Left cardiac atrium (tissue), 4 donors: ENCODE measurements around the gene STBD1. TPM values are rescaled to one million over a fixed set of nuclear protein-coding genes. Genes with fewer than 3 reads are reported as not detected.
A peak's percentile ranks its signal among the peaks of the same experiment; 100 is the strongest.

ENCODE experiments used
- ATAC-seq, 2 donors: fragments of 200-7000 bp; cut with Tn5 transposase; one replicate each; pipeline ENCODE4 v1.9.1; 2020; ENCODE audit warnings: mild to moderate bottlenecking in 2 of 2, moderate library complexity in 2 of 2
- DNase-seq: peaks from one replicate; pipeline ENCODE4 v3.0.0-alpha.2; 2020
- intact Hi-C, 2 donors: fragments of 100-400 bp; cut with DNase I; formaldehyde crosslinking; loops; one replicate each; pipeline versions ENCODE4 v1.14.1 to v1.15.1; 2022 to 2023
- long read RNA-seq: library from polyadenylated mRNA; unstranded; transcript quantifications from one replicate; pipeline ENCODE4 v2.0.0, GENCODE V29; 2021
- total RNA-seq, 2 donors: library from RNA; stranded (reverse); fragmentation: NEBNext Ultra II Directional; extraction: Animal tissue kit (Norgen Biotek cat#: 25700); gene quantifications; one replicate each; pipeline ENCODE4 v1.2.1, GENCODE V29; 2021
- donor health status: DM: no; HTN: yes; CAD: no.
- donor health status: DM: no; HTN: yes; CAD: no; lungs with severe emphysema.
- donor health status: DM: yes; HTN: yes; CAD: no.
- donor health status: Dilated cardiomyopathy.

STBD1 gene
- total RNA-seq = 10 to 100 TPM; 27.2 to 36.7 TPM
- long read RNA-seq, transcript STBD1-201 (2 exons, 3,420 nt) = major isoform, 217 of 225 reads
- long read RNA-seq, partial matches to known transcripts = 0 of 225 reads
- long read RNA-seq, other reads (novel, unspliced or antisense) = 8 of 225 reads

DNA sequence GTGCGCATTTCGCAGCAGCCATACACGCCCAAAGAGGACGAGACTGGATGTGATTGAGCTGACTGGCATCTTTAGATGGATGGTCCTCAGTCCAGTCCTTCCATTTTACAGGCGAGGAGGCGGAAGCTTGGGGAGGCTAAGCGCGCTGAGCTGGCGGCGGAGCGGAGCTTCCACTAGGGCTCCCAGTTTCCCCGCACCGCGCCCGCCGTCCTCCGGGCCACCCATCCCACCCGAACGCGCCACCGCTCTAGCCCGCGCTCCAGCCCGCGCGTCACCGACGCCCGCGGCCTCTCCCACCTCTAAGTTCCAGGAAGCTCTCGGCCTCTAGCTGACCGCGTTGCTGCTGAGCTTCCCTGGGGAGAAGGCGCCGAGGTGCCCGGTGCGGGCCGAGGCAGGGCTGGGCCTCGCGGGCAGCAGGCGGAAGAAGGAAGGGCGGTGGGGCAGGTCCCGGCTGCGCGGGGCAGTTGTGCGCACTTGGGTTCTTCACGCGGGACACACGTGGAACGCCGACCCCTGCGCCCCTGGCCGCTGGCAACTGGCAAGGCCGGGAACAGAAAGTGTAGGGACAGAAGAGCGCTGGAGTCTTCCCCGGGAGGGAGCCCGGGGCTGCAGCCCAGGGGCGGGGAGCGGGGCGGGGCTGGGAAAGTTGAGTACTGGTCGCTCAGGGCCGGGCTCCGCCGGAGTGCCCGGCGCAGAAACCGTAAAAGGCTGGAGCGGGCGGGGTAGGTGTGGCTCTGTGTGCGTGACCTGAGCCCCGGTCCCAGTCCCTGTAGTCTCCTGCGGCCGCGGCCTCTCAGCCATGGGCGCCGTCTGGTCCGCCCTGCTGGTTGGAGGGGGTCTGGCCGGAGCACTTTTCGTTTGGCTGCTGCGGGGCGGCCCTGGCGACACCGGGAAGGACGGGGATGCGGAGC, at the start of gene STBD1:
Gene STBD1, plus strand, starts transcription at position 763 of the 911 bp plus-strand sequence. Its CDS starts 37 bp downstream, at position 800.
- intact Hi-C loops = loop anchor here in 1 of 2 donors (5.0 to 10.0 kb wide), 2 partner anchors 111 to 116 kb away; partner anchors contain the start of gene CCDC158
- DNase-seq (peak; percentile 85), ATAC-seq (peak; percentile 85 to 93)

DNA sequence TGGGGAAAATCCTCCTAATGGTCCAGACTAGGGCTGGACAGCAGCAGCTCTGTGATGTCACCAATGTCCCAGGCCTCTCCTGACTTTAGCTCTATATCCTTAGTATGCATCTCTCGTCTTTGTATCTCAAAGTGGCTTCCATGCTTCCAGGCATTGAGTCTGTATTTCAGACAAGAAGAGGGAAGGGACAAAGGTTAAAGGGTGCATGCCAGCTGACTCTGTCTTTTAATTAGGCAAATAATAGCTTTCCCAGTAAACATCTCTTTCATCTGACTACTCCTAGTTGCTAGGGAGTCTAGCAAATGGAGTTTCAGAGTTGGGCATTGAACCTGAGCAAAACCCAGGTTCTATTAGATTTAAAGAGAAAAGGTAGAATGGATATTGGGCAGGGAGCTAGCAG, 49.6 kb upstream of the STBD1 start:
- intact Hi-C loops = loop anchor here in 1 of 2 donors (10.0 kb wide), 1 partner anchor 118 kb away; no protein-coding TSS in a partner anchor
- ATAC-seq (no peak), DNase-seq (no peak)

DNA sequence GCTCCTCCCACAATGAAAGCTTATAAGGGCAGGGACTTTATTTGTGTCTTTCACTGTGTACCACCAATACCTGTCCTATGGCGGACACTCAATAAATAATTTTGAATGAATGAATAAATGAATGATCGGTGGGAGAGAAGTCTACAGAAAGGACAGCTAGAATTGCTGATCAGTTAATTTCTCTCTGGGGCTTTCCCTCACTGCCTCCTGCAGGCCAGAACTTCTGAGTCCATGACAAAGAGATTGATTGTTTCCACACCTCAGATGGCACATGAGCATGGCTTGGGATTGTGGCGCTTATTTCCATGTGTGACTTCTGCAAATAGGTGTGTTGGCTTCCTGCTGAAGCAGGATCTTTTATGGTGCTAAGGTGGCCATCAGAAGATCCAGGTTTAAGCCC, 48.7 kb upstream of the STBD1 start:
- ATAC-seq (no peak), DNase-seq (no peak)
- intact Hi-C loops = loop anchor here in 1 of 2 donors (10.0 kb wide), 1 partner anchor 117 kb away; no protein-coding TSS in a partner anchor

DNA sequence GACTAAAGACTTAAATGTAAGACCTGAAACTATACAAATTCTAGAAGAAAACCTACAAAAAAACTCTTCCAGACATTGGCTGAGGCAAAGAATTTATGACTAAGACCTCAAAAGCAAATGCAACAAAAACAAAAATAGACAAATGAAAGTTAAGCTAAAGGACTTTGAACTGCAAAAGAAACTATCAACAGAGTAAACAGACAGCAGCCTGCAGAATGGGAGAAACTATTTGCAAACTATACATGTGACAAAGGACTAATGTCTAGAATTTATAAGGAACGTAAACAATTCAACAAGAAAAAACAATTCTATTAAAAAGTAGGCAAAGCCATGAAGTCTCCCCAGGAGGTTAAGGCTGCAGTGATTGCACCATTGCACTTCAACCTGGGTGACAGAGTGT, 46.0 kb upstream of the STBD1 start:
- ATAC-seq = no peak

DNA sequence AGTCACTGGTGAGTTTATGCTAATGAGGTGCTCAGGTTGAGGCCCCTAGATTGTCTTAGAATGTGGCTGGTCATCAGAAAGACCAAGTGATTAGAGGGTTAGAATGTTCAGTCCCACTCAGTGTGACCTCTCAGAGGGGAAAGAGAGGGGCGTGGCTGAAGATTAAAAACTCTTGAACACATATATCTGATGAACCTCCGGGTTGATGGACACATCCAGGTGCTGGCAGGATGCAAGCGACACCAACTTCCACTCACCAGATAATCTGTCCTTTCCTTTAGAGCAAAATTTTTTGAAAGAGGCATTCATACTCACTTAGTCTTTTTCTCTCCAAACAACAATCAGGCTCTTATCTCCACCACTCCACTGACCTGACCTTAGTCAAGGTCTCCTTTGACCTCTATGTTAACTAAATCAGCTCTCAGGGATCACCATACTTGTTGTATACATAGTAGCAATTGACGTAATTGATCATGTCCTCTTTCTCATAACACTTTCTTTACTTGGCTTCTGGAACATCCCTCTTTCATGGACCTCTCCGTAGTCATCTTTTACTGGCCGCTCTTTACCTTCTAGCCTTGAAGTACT, 40.8 kb upstream of the STBD1 start:
- DNase-seq (no peak), ATAC-seq (no peak)
- intact Hi-C loops = no loop called here

More for the DNA sequence above, 46.0 kb upstream of the STBD1 start:
- intact Hi-C loops = no loop called here
- DNase-seq = no peak

DNA sequence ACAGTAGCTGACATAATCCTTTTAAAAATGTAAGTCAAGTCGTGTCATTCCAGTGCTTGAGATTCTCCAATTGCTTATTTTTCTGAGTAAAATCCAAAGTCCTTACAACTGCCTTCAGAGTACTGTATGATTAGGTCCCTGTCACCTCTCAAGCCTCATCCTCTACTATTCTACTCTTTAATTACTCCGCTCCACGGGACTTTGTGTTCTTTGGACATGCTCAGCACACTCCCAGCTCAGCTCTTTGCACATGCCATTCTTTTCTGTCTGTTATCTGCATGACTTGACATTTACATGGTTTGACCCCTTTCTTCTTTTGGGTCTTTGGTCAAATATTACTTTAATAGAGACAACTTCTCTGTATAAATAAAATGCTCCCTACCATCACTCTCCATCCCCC, 39.9 kb upstream of the STBD1 start:
- DNase-seq (no peak), ATAC-seq (no peak)
- intact Hi-C loops = no loop called here

DNA sequence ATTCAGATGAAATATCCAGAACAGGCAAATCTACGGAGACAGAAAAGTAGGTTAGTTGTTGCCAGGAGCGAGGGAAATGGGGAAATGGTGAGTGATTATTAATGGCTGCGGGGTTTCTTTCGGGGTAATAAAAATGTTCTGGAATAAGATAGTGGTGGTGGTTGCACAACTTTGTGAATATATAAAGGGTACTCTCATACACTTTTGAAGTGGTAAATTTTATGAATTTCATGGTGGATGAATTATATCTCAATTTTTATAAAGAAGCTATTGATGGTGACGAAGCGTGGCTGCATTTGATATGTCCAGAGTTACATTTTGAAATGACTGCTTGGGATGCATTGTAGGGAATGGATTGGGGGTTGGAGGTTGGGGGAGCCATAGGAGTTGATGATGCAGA, 38.7 kb upstream of the STBD1 start:
- no peak for ATAC-seq
- no peak for DNase-seq
- intact Hi-C loops = no loop called here

DNA sequence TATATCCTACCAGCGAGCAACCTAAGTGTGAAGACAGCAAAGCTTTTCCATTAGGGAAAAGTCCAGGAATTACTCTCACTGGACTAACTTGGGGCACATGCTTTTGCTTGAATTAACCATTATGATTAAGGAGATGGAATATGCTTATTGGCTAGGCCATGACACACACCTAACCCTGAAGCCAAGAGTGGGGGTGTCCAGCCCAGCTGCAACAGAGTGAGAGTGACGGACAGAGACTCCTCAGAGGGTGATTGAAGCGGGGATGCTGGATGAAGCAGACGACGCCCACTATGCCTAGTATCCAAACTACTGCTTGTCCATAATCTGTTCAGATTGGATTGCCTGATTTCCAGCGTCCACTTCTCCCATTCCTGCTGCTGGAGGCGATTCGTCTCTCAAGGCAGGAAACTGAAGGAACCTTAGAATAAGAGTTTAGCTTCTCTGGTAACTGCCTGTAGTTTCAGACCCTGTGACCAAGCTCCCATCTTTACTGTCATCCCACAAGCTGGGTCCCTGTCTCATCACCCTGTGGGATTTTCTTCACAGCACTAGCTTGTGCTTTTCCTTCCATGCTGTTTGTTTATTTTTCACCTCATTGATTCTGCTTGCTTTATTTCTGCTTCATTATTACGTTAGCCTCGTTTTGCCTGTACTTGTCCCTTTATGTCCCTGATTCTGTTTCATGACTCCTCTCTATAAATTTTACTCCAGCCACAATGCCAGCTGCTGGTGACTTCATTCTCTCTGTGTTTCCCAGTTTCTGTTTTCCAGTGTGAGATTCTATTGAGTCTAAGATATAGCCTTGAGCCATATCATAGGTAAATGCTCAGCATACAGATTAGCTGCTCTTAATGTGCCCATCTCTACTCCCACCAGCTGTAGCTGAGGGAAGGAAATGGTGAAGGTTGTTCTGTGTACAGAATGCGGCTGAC, 36.0 kb upstream of the STBD1 start:
- intact Hi-C loops = no loop called here
- DNase-seq = no peak
- ATAC-seq = no peak

DNA sequence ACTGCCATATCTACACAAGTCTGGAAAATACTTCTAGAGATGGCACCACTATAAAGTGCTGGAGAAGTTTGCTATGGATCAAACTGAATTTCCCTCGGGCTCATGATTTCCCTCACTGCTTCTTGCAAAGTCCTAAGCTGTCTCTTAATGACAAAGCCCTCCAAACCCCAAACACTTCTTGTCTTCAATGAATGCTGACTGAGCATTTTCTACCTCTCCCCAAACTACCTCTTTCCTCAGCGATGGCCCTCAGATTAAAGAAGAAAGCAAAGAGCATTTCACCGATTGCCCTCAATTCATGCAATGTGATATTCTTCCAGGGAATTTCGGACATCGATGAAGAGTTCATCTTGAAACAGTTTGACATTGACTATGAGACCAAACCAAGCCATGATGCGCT, 35.3 kb upstream of the STBD1 start:
- DNase-seq (no peak), ATAC-seq (no peak)
- intact Hi-C loops = no loop called here

DNA sequence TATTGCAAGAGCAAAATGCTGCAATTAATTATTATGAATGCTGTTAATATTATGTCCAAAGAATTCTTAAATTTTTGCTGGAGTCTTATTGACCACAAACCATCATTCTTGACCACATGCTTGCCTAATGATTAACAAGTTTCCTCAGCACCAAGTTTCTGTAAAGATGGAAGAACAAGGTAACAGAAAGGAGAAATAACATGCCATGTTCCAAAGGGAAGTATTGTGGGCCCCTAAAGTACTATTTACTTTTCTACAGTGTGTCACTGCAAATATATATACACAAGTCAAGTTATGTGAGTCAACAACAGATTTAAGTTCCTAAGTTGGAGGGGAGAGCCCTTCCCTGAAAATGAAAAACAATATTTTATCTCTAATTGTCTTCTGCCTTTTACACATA, 34.5 kb upstream of the STBD1 start:
- DNase-seq (no peak), ATAC-seq (no peak)
- intact Hi-C loops = no loop called here

DNA sequence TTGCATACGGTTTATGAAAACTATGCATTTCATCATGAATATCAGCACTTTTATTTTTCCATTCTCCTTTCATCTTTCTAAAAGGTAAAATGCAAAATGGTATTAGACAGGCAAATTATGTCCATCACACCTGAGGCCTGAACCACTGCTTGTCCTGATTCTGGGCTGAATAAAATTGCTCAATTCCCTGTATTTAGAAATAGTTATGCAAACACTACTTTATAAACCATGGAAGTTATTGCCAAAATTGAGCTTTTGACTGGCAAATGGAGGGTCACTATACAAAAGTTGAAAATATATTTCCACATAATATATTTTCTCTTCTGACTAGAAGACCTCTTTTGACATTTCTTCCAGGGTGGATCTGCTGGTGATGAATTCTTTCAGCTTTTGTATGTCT, 34.0 kb upstream of the STBD1 start:
- ATAC-seq = peak in 1 of 2 donors; percentile 34
- intact Hi-C loops = no loop called here
- no peak for DNase-seq

DNA sequence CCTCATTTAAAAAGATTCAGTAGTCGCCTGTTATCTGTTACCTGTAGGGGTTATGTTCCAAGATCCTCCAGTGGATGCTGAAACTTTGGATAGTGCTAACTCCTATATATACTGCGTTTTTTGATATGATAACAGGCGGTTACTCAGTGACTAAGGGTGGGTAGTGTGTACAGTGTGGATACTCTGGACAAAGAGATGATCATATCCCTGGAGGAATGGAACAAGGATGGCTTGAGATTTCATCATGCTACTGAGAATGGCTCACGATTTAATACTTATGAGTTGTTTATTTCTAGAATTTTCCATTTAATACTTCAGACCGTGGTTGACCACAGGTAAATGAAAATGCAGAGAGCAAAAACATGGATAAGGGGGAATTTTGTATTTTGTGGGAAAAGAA, 33.5 kb upstream of the STBD1 start:
- DNase-seq = no peak
- ATAC-seq = no peak

DNA sequence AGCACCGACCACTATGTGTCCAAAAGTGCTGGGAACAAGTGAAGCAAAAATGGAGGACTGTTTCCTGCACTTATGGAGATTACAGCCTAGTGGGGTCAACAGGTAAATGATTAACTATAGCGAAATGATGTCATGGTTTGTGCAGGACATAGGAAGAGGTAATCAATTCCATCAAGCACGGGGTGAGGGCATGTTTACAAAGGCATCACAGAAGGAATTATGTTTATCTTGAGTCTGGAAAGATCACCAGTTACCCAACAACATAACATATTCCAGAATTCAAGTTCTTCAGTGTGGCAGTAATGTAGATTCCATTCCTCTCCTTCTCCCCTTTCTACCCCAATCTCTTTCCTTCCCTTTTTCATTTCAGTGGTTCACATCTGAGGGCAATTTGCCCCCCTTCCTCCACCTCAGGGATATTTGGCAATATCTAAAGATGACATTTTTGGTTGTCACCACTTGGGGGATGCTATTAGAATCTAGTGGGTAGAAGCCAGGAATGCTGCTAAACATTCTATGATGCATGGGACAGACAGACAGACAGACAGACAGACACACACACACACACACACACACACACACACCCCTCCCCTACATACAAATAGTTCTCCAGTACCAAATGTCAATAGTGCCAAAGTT, 30.9 kb upstream of the STBD1 start:
- intact Hi-C loops = no loop called here
- ATAC-seq (no peak), DNase-seq (no peak)

More for the DNA sequence above, 33.5 kb upstream of the STBD1 start:
- intact Hi-C loops = no loop called here

DNA sequence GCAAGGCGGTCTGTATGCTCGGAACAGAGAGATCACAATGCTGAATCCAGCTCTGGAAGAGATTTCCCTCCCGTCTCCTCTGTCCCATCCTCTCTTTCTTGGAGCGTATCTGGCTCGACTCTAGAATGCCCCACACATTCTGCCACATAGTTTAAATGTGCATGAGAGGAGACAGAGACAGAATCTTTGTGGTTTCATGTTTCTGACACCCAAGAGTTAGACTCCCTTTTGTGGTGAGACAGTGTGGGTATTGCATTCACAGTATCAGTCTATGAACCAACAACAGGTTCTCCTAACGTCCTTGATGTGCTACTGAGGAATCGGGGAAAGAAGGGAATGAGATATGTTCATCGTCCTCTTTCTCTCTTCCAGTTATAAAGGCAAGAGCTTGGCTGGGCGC, 29.7 kb upstream of the STBD1 start:
- DNase-seq (no peak), ATAC-seq (no peak)
- intact Hi-C loops = no loop called here

DNA sequence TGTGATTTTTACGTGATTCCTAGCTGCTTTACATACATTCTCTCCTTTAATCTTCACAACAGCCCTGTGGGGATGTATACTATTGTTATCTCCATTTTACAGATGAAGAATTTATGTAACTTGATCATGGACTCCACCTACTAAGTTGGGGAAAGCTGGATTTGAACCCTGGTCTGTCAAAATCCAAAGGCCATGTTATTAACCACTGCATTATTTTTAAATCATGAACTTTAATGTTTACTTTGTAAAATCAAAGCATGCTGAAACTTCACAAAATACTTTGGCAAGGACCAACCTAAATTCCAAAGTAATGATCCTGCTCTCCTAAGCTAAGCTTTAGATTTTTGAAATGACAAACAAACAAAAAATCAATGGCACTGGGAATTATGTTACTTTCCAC, 28.9 kb upstream of the STBD1 start:
- ATAC-seq (no peak), DNase-seq (no peak)
- intact Hi-C loops = no loop called here

DNA sequence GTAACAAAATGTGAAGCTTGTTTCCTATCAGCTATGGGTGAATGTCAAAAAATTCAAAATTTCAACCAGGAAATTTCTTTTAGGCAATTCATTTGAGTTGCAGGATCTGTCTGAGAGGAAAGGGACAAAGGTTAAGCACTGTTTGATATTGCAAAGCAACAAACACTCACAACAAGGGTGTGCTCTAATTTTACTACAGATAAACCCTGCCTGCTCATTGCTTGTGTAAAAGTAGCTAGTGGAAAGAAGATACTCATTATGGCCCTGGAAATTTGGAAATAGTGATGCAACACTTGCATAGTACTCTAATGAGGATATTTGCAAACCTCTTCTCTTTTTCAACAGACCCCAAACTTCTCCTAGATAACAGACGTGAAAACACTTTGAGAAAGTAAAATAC, 27.9 kb upstream of the STBD1 start:
- intact Hi-C loops = no loop called here
- ATAC-seq = no peak

DNA sequence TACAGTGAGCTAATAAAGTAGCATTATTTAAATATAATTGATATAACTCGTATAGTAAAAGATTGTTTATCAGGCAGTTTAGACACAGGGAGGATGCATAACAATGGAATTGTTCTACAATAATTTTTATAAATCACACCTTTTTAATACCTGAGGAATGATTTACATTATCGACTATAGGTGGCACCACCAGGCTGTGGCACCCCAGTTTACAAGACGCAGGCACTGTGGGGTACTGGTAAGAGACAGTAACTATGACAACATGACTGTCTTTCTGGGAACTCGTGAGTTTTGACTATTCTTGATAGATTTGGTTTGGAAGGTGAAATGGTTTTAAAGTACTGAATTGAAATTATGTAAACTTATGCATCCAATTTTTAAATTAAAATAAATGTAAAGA, 27.1 kb upstream of the STBD1 start:
- no peak for DNase-seq
- ATAC-seq = no peak
- intact Hi-C loops = no loop called here

More for the DNA sequence above, 27.9 kb upstream of the STBD1 start:
- DNase-seq = no peak

DNA sequence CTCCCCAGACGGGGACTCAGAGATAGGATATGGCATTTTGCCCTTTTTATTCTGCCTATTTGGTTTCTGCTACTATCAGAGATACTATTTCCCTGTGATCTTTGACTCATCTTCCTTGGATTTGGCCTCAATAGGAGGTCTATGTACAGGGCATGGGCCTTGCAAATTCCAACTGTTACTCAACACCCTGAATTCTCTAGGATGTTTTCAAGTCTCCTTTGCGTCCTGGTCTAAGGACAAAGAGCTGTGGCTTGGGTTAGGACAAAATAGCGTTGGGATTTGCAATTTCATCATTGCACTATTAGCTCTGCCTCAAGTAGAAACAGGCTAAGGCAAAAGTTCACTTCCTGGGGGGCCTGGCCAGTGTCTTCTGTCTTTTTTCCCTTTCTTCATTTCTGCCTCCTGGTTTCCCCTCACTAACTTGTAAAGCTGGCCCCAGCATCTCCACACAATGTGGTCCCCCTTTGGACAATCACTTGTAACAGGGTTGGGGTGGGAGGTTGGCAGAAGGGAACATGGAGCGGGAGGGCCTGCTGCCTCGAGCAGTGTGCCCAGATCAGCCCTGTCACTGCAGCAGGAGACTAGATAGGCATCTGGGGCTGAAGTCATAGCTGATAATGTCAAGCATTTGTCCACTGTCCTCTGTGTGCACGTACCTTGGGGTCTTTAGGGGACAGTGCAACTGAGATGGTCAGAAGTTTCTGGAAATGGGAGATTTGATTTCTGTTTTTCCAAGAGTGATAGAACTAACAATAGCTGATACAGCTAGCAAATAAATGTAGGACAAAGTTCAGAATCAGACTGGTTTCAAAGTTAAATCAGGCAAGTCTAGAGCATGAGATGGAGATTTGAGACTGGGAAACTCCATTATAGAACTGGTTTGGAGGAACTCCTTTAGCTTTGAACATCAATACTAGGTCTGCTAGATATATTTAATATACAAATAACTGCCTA, 25.8 kb upstream of the STBD1 start:
- DNase-seq (no peak), ATAC-seq (peak in 1 of 2 donors; percentile 51)
- intact Hi-C loops = no loop called here
